WTC11 (cell line): ENCODE results near the gene KCNIP1. TPM values are rescaled to one million over a fixed set of nuclear protein-coding genes. Genes with fewer than 3 reads are reported as not detected.

Experiments
- ATAC-seq: fragments of 200-7000 bp; cut with Tn5 transposase; 2 replicates; pipeline ENCODE4 v1.10.0; 2021; ENCODE audit warnings: mild to moderate bottlenecking, moderate library complexity
- CTCF ChIA-PET: fragments of 300-600 bp; sonication (Branson Sonifier 250); formaldehyde crosslinking; loops from one replicate; lab custom pipeline; 2021; ENCODE audit warnings: antibody characterized with exemption; lab: Charles Lee
- POLR2A ChIA-PET: fragments of 350-600 bp; sonication (Branson Sonifier 250); formaldehyde crosslinking; loops from one replicate; lab custom pipeline; 2021; ENCODE audit warnings: antibody characterized with exemption; lab: Charles Lee
- DNase-seq: peaks from one replicate; pipeline ENCODE4 v3.0.0; 2021; ENCODE audit warnings: low spot score
- H3K27ac Mint-ChIP-seq: 2 replicates; pipeline ENCODE4 v1.8.0; 2021; ENCODE audit warnings: mixed read lengths
- H3K27me3 Mint-ChIP-seq: 2 replicates; pipeline ENCODE4 v1.8.0; 2021; ENCODE audit warnings: low read depth, mild to moderate bottlenecking, moderate library complexity, mixed read lengths
- H3K36me3 Mint-ChIP-seq: 2 replicates; pipeline ENCODE4 v1.8.0; 2021; ENCODE audit warnings: mixed read lengths
- H3K4me1 Mint-ChIP-seq: 2 replicates; pipeline ENCODE4 v1.8.0; 2022; ENCODE audit warnings: mixed read lengths
- H3K4me3 Mint-ChIP-seq: 2 replicates; pipeline ENCODE4 v1.8.0; 2021; ENCODE audit warnings: mild to moderate bottlenecking, moderate library complexity, mixed read lengths
- H3K9me3 Mint-ChIP-seq: 2 replicates; pipeline ENCODE4 v1.8.0; 2021; ENCODE audit warnings: mixed read lengths
- EMX1 ChIP-seq: fragments of 250-450 bp; sonication (Bioruptor Pico); IDR thresholded peaks from 2 replicates; pipeline ENCODE4 v1.8.0; 2021; ENCODE audit warnings: mild to moderate bottlenecking
- GABPB1 ChIP-seq: sonication (generic); formaldehyde crosslinking; IDR thresholded peaks from 2 replicates; pipeline ENCODE4 v1.8.1; 2023; ENCODE audit warnings: mild to moderate bottlenecking, missing genetic modification reagents
- JUN ChIP-seq: sonication (generic); formaldehyde crosslinking; IDR thresholded peaks from 2 replicates; pipeline ENCODE4 v1.8.0; 2023; ENCODE audit warnings: mild to moderate bottlenecking, missing genetic modification reagents
- MYBL2 ChIP-seq: sonication (generic); formaldehyde crosslinking; IDR thresholded peaks from 2 replicates; pipeline ENCODE4 v1.8.1; 2023; ENCODE audit warnings: mild to moderate bottlenecking, moderate library complexity, missing genetic modification reagents
- NFATC4 ChIP-seq: fragments of 250-450 bp; sonication (Bioruptor Pico); IDR thresholded peaks from 2 replicates; pipeline ENCODE4 v1.9.0; 2021; ENCODE audit warnings: mild to moderate bottlenecking
- NFYB ChIP-seq: sonication (generic); formaldehyde crosslinking; conservative IDR thresholded peaks from 2 replicates; pipeline ENCODE4 v1.8.0; 2022; ENCODE audit warnings: low read depth, missing genetic modification reagents
- OVOL2 ChIP-seq: fragments of 250-450 bp; sonication (Bioruptor Pico); IDR thresholded peaks from 2 replicates; pipeline ENCODE4 v1.9.0; 2021; ENCODE audit warnings: mild to moderate bottlenecking, borderline replicate concordance
- RORB ChIP-seq: fragments of 250-450 bp; sonication (Bioruptor Pico); IDR thresholded peaks from 2 replicates; pipeline ENCODE4 v1.9.0; 2021; ENCODE audit warnings: mild to moderate bottlenecking
- ZNF138 ChIP-seq: sonication (generic); formaldehyde crosslinking; conservative IDR thresholded peaks from 2 replicates; pipeline ENCODE4 v1.8.1; 2022; ENCODE audit warnings: mild to moderate bottlenecking, moderate library complexity, missing genetic modification reagents
- ZNF263 ChIP-seq: sonication (generic); formaldehyde crosslinking; IDR thresholded peaks from 2 replicates; pipeline ENCODE4 v1.8.1; 2022; ENCODE audit warnings: low read depth, mild to moderate bottlenecking, moderate library complexity, missing genetic modification reagents
- total RNA-seq: library from RNA; stranded (reverse); gene quantifications from 3 replicates; pipeline ENCODE4 v1.2.3, GENCODE V29; 2021
- TF ChIP-seq, protein P1 (sequence below): sonication (generic); formaldehyde crosslinking; IDR thresholded peaks from 2 replicates; pipeline ENCODE4 v1.8.0; 2023; ENCODE audit warnings: missing genetic modification reagents, mild to moderate bottlenecking, borderline replicate concordance
- TF ChIP-seq, protein P2 (sequence below): sonication (generic); formaldehyde crosslinking; conservative IDR thresholded peaks from 2 replicates; pipeline ENCODE4 v1.8.1; 2022; ENCODE audit warnings: mild to moderate bottlenecking, missing genetic modification reagents
- TF ChIP-seq, protein P3 (sequence below): fragments of 250-450 bp; sonication (Bioruptor Pico); IDR thresholded peaks from 2 replicates; pipeline ENCODE4 v1.9.0; 2021; ENCODE audit warnings: mild to moderate bottlenecking, borderline replicate concordance
- TF ChIP-seq, protein P4 (sequence below): sonication (generic); formaldehyde crosslinking; IDR thresholded peaks from 2 replicates; pipeline ENCODE4 v1.8.1; 2023; ENCODE audit warnings: mild to moderate bottlenecking, missing genetic modification reagents
- TF ChIP-seq, protein P5 (sequence below): sonication (generic); formaldehyde crosslinking; IDR thresholded peaks from 2 replicates; pipeline ENCODE4 v1.8.0; 2023; ENCODE audit warnings: missing genetic modification reagents
- TF ChIP-seq, protein P6 (sequence below): fragments of 250-450 bp; sonication (Bioruptor Pico); IDR thresholded peaks from 2 replicates; pipeline ENCODE4 v1.9.0; 2021; ENCODE audit warnings: moderate library complexity, mild to moderate bottlenecking, inconsistent platforms, borderline replicate concordance

The KCNIP1 gene
- total RNA-seq, 1 experiment from 2014 or later, result 0.59 TPM

DNA sequence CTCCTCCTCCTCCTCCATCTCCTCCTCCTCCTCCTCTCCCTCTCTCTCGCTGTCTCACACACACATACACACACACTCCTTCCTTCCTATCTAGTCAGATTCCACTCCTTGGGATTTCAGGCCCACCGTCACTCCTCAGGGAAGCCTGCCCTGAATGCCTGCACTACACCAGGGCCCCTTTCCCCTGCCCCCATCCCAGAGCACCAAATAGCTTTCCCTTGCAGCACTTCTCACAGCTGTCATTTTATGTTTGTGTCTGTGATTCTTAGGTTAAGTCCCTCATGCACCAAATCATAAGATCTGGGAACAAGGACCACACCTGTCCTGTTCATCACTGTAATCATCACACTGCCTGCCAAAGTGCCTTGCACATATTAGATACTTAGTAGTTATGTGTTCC lies 193.2 kb downstream of the KCNIP1 start (continued):
- TF ChIP-seq, protein P1, sequence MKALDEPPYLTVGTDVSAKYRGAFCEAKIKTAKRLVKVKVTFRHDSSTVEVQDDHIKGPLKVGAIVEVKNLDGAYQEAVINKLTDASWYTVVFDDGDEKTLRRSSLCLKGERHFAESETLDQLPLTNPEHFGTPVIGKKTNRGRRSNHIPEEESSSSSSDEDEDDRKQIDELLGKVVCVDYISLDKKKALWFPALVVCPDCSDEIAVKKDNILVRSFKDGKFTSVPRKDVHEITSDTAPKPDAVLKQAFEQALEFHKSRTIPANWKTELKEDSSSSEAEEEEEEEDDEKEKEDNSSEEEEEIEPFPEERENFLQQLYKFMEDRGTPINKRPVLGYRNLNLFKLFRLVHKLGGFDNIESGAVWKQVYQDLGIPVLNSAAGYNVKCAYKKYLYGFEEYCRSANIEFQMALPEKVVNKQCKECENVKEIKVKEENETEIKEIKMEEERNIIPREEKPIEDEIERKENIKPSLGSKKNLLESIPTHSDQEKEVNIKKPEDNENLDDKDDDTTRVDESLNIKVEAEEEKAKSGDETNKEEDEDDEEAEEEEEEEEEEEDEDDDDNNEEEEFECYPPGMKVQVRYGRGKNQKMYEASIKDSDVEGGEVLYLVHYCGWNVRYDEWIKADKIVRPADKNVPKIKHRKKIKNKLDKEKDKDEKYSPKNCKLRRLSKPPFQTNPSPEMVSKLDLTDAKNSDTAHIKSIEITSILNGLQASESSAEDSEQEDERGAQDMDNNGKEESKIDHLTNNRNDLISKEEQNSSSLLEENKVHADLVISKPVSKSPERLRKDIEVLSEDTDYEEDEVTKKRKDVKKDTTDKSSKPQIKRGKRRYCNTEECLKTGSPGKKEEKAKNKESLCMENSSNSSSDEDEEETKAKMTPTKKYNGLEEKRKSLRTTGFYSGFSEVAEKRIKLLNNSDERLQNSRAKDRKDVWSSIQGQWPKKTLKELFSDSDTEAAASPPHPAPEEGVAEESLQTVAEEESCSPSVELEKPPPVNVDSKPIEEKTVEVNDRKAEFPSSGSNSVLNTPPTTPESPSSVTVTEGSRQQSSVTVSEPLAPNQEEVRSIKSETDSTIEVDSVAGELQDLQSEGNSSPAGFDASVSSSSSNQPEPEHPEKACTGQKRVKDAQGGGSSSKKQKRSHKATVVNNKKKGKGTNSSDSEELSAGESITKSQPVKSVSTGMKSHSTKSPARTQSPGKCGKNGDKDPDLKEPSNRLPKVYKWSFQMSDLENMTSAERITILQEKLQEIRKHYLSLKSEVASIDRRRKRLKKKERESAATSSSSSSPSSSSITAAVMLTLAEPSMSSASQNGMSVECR, result no peak
- TF ChIP-seq, protein P2, sequence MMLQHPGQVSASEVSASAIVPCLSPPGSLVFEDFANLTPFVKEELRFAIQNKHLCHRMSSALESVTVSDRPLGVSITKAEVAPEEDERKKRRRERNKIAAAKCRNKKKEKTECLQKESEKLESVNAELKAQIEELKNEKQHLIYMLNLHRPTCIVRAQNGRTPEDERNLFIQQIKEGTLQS (CRISPR knock-in tag), result no peak
- TF ChIP-seq, protein P3, sequence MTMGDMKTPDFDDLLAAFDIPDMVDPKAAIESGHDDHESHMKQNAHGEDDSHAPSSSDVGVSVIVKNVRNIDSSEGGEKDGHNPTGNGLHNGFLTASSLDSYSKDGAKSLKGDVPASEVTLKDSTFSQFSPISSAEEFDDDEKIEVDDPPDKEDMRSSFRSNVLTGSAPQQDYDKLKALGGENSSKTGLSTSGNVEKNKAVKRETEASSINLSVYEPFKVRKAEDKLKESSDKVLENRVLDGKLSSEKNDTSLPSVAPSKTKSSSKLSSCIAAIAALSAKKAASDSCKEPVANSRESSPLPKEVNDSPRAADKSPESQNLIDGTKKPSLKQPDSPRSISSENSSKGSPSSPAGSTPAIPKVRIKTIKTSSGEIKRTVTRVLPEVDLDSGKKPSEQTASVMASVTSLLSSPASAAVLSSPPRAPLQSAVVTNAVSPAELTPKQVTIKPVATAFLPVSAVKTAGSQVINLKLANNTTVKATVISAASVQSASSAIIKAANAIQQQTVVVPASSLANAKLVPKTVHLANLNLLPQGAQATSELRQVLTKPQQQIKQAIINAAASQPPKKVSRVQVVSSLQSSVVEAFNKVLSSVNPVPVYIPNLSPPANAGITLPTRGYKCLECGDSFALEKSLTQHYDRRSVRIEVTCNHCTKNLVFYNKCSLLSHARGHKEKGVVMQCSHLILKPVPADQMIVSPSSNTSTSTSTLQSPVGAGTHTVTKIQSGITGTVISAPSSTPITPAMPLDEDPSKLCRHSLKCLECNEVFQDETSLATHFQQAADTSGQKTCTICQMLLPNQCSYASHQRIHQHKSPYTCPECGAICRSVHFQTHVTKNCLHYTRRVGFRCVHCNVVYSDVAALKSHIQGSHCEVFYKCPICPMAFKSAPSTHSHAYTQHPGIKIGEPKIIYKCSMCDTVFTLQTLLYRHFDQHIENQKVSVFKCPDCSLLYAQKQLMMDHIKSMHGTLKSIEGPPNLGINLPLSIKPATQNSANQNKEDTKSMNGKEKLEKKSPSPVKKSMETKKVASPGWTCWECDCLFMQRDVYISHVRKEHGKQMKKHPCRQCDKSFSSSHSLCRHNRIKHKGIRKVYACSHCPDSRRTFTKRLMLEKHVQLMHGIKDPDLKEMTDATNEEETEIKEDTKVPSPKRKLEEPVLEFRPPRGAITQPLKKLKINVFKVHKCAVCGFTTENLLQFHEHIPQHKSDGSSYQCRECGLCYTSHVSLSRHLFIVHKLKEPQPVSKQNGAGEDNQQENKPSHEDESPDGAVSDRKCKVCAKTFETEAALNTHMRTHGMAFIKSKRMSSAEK, result no peak

DNA sequence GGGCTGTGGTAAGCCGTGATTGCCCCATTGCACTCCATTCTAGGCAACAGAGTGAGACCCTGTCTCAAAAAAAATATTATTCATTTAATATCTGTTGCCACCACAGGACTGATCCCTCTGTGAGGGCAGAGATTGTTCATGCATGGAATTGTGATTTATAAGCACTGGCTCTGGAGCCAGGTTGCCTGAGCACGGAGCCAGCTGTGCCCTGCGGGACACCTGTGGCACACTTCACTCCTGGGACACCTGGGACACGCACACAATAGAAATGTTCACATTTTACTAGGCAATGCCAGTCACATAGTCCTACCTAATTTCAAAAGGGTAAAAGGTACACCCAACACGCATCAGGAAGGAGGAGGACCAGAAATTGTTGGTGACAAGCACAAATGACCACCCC lies 196.7 kb downstream of the KCNIP1 start:
- CTCF ChIA-PET, result no interaction called here
- Mint-ChIP-seq H3K36me3 (no peaks in the 10 kb centered on the region), H3K4me1 (peaks cover 8% of the 10 kb centered on the region; the same call in 1 of the 2 replicates), H3K4me3 (no peak overlapping the region), H3K27me3 (no peaks in the 10 kb centered on the region; the same call in none of the 2 replicates), H3K9me3 (no peaks in the 10 kb centered on the region), H3K27ac (no peak overlapping the region)
- TF ChIP-seq RORB (CRISPR knock-in tag) (no peak), NFYB (no peak), NFATC4 (CRISPR knock-in tag) (no peak), GABPB1 (CRISPR knock-in tag) (no peak), MYBL2 (CRISPR knock-in tag) (no peak), ZNF138 (CRISPR knock-in tag) (no peak), ZNF263 (no peak), OVOL2 (CRISPR knock-in tag) (no peak), EMX1 (no peak), JUN (no peak)
- TF ChIP-seq, protein P4, sequence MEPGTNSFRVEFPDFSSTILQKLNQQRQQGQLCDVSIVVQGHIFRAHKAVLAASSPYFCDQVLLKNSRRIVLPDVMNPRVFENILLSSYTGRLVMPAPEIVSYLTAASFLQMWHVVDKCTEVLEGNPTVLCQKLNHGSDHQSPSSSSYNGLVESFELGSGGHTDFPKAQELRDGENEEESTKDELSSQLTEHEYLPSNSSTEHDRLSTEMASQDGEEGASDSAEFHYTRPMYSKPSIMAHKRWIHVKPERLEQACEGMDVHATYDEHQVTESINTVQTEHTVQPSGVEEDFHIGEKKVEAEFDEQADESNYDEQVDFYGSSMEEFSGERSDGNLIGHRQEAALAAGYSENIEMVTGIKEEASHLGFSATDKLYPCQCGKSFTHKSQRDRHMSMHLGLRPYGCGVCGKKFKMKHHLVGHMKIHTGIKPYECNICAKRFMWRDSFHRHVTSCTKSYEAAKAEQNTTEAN (CRISPR knock-in tag), result no peak
- TF ChIP-seq, protein P5, sequence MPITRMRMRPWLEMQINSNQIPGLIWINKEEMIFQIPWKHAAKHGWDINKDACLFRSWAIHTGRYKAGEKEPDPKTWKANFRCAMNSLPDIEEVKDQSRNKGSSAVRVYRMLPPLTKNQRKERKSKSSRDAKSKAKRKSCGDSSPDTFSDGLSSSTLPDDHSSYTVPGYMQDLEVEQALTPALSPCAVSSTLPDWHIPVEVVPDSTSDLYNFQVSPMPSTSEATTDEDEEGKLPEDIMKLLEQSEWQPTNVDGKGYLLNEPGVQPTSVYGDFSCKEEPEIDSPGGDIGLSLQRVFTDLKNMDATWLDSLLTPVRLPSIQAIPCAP (CRISPR knock-in tag), result no peak
- TF ChIP-seq, protein P6, sequence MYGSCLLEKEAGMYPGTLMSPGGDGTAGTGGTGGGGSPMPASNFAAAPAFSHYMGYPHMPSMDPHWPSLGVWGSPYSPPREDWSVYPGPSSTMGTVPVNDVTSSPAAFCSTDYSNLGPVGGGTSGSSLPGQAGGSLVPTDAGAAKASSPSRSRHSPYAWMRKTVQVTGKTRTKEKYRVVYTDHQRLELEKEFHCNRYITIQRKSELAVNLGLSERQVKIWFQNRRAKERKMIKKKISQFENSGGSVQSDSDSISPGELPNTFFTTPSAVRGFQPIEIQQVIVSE (CRISPR knock-in tag), result no peak
- ATAC-seq, result no peak
- POLR2A ChIA-PET, result no interaction called here
- no peak for DNase-seq
